Testis (tissue), 2 donors: ENCODE measurements around the gene VIL1.

Experiments used
- CTCF ChIP-seq, 3 experiments: fragments of 450-650 bp in 2 of 3; fragments of 200-600 bp in 1 of 3; sonication (generic) in 1 of 3; IDR thresholded peaks; one replicate each; pipeline ENCODE4 v1.5.1; 2016 to 2019; ENCODE audit warnings: antibody characterized with exemption in 3 of 3, mild to moderate bottlenecking in 2 of 3, moderate library complexity in 1 of 3
- POLR2A ChIP-seq: fragments of 450-650 bp; IDR thresholded peaks from one replicate; pipeline ENCODE4 v1.6.1; 2017; ENCODE audit warnings: antibody characterized with exemption, mild to moderate bottlenecking, moderate library complexity

DNA sequence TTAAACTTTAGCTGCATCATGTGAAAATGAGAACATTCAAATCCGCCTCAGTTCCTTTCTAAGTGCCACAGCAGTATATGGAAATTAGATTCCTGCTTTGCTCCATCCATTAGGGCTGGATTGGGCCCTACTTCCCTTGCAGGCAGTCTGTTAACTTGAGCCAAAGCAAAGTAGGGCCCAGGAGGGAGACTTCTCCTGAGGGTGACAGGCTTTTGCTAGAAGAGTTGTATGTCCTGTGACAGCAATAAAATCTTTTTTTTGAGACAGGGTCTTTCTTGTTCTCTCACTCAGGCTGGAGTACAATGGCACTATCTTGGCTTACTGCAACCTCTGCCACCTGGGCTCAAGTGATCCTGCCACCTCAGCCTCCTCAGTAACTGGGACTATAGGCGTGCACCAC lies 28.1 kb downstream of the VIL1 start:
- TF ChIP-seq CTCF (IDR thresholded peaks at IDR 0.05) (no peak), POLR2A (no peak)
